22Rv1 (cell line): Measurements from ENCODE around the gene PAK5.

Experiments used
- ZFX ChIP-seq: fragments of 450-650 bp; IDR thresholded peaks from 2 replicates; pipeline ENCODE4 v1.6.1; 2017; ENCODE audit warnings: antibody characterized with exemption, borderline replicate concordance
- TF ChIP-seq, protein P1 (sequence below): fragments of 450-650 bp; IDR thresholded peaks from 2 replicates; pipeline ENCODE4 v1.5.1; 2017; ENCODE audit warnings: mild to moderate bottlenecking

DNA sequence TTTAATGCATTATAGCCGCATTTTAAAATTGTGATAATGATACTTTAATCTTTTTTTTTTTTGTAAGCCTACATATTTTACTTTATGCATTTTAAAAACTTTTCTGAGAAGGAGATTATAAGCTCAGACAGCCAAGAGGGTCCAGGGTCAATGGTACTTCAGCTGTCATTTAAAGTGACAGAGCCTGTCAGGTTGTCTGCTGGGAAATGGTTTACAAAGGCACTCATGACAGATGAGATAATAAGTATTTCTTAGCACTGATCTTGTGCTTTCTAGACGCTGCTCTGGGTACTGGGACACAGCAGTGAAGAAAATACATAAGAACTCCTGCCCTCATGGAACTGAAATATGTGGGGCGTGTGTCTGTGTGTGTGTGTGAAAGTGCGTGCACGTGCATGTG is 304.9 kb downstream of the PAK5 start:
- TF ChIP-seq, protein P1, sequence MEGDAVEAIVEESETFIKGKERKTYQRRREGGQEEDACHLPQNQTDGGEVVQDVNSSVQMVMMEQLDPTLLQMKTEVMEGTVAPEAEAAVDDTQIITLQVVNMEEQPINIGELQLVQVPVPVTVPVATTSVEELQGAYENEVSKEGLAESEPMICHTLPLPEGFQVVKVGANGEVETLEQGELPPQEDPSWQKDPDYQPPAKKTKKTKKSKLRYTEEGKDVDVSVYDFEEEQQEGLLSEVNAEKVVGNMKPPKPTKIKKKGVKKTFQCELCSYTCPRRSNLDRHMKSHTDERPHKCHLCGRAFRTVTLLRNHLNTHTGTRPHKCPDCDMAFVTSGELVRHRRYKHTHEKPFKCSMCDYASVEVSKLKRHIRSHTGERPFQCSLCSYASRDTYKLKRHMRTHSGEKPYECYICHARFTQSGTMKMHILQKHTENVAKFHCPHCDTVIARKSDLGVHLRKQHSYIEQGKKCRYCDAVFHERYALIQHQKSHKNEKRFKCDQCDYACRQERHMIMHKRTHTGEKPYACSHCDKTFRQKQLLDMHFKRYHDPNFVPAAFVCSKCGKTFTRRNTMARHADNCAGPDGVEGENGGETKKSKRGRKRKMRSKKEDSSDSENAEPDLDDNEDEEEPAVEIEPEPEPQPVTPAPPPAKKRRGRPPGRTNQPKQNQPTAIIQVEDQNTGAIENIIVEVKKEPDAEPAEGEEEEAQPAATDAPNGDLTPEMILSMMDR, result no peak
- no peak for TF ChIP-seq ZFX
